Activated T-helper 9 cell treated with anti-CD3 and anti-CD28 coated beads, Interleukin-2, amount 50 U/mL, for 16 hours (primary cell): ENCODE results near the gene BRS3.

Experiments used
- DNase-seq: peaks from one replicate; pipeline ENCODE4 v3.0.0-alpha.2; 2020; ENCODE audit warnings: low read depth

Gene BRS3

DNA sequence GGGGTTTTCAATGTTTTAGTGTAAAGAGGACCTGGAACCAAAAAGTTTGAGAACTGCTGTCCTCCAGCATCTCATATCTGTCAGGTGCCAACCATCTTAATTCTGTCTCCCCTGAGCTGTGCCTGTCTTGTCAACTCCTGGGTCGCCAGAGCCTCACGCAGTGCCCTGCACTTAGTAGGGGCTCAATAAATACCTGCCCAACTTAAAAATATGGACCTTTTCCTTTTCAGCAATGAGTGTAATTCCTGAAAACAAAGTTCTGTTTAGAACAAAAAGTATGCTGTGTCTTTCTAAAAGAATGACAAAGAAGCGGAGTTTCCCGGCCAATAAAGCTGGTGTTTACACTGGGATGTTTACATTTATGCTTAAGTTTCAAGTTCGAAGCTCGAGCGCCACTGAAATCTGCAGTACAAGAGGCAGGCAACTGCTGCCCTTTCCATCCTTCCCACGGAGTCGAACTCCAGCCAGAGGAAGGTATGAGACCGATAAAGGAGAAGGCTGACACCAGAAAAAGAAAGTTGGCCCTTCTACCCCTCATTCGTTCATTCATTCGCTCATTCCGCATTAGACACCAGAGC is 8.5 kb downstream of the BRS3 start:
- DNase-seq: no peak

DNA sequence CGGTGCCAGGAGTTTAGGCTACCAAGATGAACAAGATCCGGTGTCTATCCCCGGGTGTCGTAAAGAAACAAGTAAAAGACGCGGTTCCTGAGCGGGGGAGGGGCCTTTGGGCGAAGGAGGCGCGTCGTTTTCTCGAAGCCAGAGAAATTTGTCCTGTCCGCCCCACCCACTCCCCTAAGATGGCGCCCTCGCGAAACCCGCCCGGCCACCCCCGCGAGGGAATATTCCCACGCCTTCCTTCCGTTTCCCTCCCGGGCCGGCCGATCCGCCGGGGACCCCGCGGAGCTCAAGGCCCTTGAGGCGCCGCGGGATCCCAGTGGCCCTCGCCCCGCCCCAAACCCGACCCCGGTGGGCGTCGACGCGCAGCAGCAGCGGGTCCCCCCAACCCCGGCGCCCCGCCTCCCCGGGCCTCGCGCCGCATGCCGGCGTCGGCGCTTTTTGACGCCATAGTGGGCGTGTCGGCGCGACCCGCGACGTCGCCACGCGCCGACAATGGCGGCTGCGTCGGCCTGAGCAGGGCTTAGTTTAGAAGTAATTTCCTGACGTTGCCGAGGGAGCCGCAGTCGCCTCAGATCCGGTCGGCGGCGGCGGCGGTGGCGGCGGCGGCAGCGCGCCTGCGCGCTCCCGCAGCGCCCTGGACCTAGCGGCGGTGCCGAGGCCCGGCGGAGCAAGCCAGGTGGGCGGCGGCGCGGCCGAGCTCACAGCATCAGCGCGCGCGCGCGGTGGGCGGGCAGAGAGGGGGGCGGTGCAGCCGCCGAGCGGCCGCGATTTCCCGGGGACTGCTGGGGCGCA is 9.2 kb downstream of the BRS3 start:
- DNase-seq: peak; percentile 75

DNA sequence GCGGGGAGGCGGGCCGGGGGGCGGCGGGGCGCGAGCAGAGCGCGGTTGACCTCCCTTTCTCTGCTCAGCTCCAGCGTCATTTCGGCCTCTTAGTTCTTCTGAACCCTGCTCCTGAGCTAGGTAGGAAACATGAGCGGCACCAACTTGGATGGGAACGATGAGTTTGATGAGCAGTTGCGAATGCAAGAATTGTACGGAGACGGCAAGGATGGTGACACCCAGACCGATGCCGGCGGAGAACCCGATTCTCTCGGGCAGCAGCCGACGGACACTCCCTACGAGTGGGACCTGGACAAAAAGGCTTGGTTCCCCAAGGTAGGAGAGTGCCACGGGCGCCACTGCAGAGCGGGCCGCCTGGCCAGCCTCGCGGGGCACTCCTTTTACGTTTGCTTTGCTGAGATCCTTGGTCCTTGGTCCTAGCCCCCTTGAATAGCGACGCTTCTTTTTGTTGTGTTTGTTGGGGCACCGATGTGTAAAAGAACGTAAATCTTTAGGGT is 9.9 kb downstream of the BRS3 start, which contains the start of gene HTATSF1:
Gene HTATSF1 (plus strand): TSS at position 37 of the 497 bp plus-strand sequence. CDS start 93 bp downstream, at position 130.
- DNase-seq: no peak

DNA sequence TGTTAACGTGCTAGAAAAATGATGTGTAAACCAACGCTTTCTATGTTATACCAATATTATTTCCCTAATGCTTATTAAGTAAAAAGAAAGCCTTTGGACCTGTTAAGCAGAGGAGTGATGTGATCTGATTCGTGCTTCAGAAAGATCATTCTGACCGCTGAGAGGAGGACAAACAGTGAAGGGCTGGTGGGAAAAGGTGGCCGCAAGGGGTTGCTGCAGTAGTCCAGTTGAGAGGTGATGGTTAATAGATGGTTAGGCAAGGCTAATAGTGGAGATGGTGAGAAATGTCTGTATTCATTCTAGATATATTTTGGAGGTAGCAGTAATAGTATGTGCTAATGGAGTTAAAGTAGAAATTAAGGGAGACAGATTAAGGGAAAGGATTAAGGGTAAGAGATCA is 31.3 kb downstream of the BRS3 start:
- DNase-seq: no peak

DNA sequence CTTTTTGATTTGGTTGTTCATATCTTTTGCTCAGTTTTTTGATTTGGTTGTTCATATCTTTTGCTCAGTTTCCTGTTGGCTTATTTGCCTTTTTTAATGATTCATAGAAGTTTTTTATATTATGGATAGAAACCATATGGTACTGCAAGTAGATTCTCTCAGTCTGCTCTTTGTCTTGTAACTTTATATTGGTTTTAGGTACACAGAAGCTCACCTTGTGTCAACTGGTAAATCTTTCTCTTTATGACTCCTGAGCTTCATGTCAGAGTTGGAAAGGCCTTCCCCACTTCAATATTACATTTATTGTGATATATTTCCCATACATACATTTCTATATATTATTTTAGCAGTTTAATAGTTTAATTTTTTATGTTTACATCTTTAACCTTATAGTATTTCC is 36.0 kb downstream of the BRS3 start:
- no peak for DNase-seq

DNA sequence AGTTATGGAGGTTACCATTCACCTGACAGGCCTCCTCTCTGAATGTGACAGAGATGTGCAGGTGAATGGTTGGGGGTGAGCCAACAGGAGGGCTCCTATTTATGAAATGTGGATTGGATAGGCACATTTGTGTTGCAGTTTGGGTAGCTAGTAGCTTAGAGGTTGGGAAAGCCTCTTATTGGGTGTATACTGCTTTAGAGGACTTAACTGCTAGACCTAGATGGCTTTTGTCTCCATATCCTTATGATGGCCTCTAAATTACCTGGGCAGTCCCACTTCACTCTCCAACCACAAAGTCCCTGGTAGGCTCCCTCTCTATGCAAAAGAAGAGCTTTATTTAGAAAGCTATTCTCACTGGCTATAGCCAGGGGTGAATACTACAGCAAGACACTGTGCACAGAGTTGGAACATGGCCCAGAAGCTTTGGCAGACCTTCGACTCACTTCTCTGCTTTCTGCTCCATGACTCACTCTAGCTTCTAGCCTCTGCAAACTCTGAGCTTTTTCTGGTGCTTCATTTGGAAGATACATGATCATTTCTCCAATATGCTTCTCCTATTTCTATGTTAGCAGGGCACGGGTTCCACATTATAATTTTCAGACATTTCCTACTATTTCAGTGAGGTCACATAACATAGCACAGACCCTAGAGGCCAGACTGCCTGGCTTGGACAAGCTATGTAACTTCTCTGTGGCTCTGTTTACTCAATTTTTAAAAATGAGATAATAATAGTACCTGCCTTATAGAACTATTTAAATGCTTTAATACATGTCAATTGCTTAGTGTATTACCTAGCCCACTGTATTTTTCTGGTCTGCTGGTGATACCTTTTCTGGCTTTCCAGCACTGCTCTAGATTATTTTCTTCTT is 38.2 kb downstream of the BRS3 start:
- no peak for DNase-seq

DNA sequence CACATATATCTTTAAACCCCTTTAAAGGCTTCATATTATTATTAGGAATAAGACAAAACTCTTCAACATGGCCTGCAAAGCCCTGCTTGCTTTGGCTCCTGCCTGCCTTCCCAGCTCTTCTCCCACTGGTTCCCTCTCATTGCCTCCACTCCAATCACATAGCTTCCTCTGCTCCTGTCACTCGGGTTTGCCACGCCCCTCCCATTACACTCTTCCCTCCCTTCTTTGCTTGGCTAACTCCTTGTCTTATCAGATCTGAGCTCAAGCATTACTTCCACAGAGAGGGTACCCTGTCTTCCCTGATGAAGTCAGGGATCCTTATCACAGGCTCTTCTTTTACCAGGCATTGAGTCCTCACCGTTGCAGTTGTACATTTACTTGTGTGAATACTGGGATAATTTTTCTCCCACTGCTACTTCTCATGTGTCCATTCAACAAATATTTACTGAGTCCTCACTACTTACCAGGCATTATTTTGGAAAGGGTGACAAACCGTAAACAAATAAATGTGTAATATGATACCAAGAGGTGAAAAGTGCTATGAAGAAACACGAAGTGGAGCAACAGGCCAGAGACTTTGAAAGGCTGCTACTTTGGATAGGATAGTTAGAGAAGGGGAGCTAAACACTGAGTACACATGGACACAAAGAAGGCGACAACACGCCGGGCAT is 41.0 kb downstream of the BRS3 start:
- no peak for DNase-seq

DNA sequence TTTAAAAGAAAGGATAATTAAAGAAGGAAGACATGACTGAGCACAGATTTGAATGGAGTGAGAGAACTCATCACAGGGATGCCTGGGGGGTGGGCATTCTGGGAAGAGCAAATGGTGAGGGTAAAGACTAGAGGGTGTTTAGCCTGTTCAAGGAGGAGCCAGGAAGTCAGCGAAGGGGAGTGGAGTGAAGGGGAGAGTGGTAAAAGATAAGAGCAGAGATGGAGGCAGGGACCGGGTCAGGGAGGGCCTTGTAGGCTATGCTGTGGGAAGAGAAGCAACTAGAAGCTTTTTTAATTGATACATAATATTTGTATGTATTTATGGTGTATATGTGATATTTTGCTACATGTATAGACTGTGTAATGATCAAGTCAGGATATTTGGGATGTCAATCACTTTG is 42.0 kb downstream of the BRS3 start:
- no peak for DNase-seq

DNA sequence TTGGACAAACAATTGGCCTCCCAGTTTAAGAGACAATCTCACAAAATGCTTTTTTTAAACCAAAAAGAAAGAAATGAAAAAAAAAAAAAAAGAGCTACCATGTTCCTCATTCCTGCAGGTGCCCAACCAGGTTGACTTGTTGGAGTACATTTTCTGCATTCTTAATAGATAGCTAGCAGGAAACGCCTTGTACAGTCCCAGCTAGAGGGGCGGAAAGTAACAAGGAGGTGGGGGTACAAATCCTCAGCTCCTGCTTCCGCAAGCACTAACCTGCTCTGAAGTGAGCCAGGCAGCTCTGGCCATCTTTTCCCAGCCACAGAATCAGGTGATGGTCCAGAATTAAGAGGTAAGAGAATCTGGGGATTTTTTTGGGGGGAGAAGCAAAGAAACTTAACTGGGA is 44.2 kb downstream of the BRS3 start, which contains the start of gene VGLL1:
Gene VGLL1 (plus strand): TSS at position 265 of the 400 bp plus-strand sequence. CDS start 3,806 bp downstream, outside the sequence.
- DNase-seq: no peak

DNA sequence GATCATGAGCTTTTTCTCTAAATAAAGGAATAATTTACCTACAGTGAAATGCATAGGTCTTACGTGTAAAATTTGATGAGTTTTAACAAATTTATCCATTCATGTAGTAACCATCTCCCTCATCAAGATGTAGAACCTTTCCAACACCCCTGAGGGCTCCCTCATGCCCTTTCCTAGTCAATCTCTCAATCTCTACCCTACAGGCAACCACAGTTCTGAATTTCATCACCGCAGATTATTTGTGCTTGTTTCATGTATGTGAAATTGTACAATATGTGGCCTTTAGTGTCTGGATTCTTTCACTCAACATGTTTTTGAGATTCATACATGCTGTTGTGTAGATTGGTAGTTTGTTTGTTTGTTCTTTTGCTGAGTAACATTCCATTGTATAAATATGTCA is 46.4 kb downstream of the BRS3 start:
- no peak for DNase-seq

DNA sequence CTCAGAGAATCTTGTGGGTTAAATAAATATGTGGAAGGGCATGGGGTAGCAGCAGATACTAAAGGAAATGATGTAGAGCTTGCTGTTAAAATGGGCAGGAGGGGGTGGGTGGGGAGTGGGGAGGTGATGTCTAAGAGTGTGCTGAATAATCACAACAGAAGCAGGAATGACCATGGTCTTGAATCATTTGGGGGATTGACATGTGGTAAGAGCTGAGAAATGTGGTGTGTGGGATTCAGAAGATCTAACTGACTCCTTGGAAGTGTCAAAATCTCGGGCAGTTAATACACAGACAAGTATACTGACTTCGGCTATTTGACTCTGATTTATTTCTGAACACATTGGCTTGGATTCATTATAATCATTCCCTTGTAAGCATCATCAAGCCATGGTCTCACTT is 51.1 kb downstream of the BRS3 start:
- DNase-seq: no peak

DNA sequence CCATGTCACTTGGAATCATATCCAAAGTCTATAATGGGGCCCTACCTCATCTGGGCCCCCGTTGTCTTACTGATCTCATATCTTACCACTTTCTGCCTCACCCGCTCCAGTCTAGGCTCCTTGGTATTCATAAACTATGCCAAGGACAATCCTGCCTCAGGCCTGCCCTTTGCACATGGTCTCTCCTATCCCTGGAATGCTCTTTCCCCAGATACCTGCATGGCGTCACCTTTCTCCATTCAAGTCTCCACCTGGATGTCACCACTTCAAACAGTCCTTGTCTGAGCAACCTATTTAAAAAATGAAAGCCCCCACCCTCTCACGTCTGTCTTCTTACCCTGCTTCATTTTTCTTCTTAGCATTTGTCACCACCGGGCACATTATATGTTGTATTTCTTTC is 52.5 kb downstream of the BRS3 start:
- no peak for DNase-seq

DNA sequence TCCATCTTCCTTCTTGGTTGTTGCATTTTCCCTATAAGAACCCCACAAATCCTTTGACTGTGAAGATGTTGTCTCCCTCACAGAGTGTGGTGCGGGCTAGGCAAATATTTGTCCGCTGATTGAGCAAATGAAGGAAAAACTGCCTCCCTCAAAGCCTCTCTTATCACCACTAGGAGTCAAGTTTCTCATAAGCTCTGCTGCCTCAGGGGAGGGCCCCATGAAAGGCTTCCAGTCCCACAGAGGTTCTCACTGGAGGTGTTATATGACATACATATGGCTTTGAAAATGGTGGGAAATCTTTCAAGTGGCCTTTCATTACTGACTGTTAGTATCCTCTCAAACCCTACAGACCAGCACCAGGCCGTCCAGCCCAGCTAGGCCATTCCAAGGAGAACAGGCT is 53.5 kb downstream of the BRS3 start:
- DNase-seq: no peak

DNA sequence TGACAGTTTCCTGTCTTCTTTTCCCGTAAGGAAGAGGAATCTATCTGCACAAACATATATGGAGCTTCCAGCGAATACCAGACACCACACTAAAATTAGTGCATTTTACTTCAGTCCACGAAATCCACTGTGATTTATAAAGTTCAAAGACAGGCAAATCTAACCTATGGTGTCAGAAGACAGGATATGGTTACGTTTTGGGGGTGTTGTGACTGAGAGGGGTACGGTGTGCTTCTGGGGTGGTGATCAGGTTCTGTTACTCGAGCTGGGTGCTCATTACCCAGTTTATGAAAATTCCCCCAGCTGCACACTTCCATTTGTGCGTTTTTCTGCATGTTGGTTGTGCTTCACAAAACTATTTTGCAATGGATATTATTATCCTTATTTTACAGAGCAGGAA is 54.5 kb downstream of the BRS3 start:
- no peak for DNase-seq
